Body of pancreas (tissue), 4 donors: ENCODE data around the gene THAP9.

Source experiments
- CTCF ChIP-seq, 7 experiments: fragments of 450-650 bp in 4 of 7; fragments of 200-600 bp in 3 of 7; sonication (generic) in 3 of 7; IDR thresholded peaks; one replicate each; pipeline ENCODE4 v1.5.1; 2016 to 2019; ENCODE audit warnings: antibody characterized with exemption in 7 of 7
- POLR2A ChIP-seq, 3 donors: fragments of 450-650 bp; IDR thresholded peaks; one replicate each; pipeline ENCODE4 v1.6.1; 2016; ENCODE audit warnings: antibody characterized with exemption in 3 of 3, mild to moderate bottlenecking in 2 of 3

- TF ChIP-seq CTCF (IDR thresholded peaks at IDR 0.05) (no peak), POLR2A (IDR thresholded peaks at IDR 0.05) (no peak)
These were observed 47.7 kb upstream of the THAP9 start for GRCh38 chr4:82852751-82853285.
